ENCODE data around the gene TEX2. TPM values are rescaled to one million over a fixed set of nuclear protein-coding genes. Genes with fewer than 3 reads are reported as not detected.

TEX2 gene
- total and polyA plus RNA-seq, 2 of the 13 experiments (the other 11 are each of a cell fraction or from before 2014, with no cell fraction given), result 21.4 to 37.7 TPM

DNA sequence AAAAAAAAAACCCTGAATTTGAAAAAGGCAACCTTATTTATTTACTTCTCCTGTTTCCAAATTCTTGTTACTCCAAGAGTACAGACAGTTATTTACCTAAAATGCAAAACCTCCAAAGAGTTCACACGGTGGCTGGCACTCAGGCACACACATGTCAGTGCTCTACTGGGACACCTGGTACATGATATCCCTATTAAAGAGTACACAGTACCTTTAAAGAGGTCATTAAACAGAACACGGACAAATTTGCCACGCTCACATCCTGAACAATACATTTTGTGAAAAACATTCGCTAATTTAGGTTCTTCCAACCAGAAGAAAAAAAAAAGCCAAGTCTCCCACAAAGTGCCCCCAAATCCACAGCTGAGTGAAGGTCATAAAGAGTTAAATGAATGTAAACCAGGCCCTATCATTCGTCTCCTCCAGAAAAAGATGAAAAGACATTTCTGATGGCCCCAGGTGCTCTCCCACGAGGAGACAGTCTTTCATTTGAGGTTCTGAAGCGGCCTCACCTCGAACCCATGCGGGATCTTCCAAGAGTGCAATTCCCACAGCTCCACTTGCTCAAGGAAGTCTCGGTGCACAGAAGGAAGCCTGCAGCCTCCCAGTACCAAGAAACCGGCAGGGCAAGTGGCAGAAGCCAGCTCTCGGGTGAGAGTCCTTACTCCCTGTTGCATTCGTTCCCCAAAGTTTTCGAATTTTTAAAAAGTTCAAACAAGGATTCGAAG is 134.1 kb downstream of the TEX2 start:
- 3% methylated on average over 12 of the region's 15 CpGs for WGBS (ENCODE audit: low lambda C conversion rate)
- Histone ChIP-seq H4K20me1 (ENCODE audit: insufficient read depth, low read length) (peaks cover 16% of the 10 kb centered on the region; the same call in 1 of the 2 replicates), H3K4me1 (ENCODE audit: insufficient read depth, low read length) (peaks cover 74% of the 10 kb centered on the region)
- TF ChIP-seq GABPA (IDR thresholded peaks at IDR 0.05; ENCODE audit: low read depth, low read length) (no peak), GABPA (CRISPR knock-in tag; IDR thresholded peaks at IDR 0.05; ENCODE audit: low read depth) (no peak), ZNF274 (CRISPR knock-in tag; IDR thresholded peaks at IDR 0.05) (no peak), ZFP82 (CRISPR knock-in tag; IDR thresholded peaks at IDR 0.05; ENCODE audit: borderline replicate concordance) (no peak), IRX3 (CRISPR knock-in tag; IDR thresholded peaks at IDR 0.05; ENCODE audit: borderline replicate concordance, low read depth) (no peak), MAF1 (CRISPR knock-in tag; IDR thresholded peaks at IDR 0.05; ENCODE audit: borderline replicate concordance) (no peak), MYC (CRISPR knock-in tag; IDR thresholded peaks at IDR 0.05; ENCODE audit: borderline replicate concordance) (no peak), ZNF282 (IDR thresholded peaks at IDR 0.05; ENCODE audit: partially characterized antibody) (no peak)
- TF ChIP-seq, protein P1, sequence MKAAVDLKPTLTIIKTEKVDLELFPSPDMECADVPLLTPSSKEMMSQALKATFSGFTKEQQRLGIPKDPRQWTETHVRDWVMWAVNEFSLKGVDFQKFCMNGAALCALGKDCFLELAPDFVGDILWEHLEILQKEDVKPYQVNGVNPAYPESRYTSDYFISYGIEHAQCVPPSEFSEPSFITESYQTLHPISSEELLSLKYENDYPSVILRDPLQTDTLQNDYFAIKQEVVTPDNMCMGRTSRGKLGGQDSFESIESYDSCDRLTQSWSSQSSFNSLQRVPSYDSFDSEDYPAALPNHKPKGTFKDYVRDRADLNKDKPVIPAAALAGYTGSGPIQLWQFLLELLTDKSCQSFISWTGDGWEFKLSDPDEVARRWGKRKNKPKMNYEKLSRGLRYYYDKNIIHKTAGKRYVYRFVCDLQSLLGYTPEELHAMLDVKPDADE (CRISPR knock-in tag; IDR thresholded peaks at IDR 0.05), result no peak
- TF ChIP-seq, protein P2, sequence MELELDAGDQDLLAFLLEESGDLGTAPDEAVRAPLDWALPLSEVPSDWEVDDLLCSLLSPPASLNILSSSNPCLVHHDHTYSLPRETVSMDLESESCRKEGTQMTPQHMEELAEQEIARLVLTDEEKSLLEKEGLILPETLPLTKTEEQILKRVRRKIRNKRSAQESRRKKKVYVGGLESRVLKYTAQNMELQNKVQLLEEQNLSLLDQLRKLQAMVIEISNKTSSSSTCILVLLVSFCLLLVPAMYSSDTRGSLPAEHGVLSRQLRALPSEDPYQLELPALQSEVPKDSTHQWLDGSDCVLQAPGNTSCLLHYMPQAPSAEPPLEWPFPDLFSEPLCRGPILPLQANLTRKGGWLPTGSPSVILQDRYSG (CRISPR knock-in tag; IDR thresholded peaks at IDR 0.05), result no peak
- TF ChIP-seq, protein P3, sequence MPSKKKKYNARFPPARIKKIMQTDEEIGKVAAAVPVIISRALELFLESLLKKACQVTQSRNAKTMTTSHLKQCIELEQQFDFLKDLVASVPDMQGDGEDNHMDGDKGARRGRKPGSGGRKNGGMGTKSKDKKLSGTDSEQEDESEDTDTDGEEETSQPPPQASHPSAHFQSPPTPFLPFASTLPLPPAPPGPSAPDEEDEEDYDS (CRISPR knock-in tag; IDR thresholded peaks at IDR 0.05), result no peak
- TF ChIP-seq, protein P4, sequence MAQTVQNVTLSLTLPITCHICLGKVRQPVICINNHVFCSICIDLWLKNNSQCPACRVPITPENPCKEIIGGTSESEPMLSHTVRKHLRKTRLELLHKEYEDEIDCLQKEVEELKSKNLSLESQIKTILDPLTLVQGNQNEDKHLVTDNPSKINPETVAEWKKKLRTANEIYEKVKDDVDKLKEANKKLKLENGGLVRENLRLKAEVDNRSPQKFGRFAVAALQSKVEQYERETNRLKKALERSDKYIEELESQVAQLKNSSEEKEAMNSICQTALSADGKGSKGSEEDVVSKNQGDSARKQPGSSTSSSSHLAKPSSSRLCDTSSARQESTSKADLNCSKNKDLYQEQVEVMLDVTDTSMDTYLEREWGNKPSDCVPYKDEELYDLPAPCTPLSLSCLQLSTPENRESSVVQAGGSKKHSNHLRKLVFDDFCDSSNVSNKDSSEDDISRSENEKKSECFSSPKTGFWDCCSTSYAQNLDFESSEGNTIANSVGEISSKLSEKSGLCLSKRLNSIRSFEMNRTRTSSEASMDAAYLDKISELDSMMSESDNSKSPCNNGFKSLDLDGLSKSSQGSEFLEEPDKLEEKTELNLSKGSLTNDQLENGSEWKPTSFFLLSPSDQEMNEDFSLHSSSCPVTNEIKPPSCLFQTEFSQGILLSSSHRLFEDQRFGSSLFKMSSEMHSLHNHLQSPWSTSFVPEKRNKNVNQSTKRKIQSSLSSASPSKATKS (CRISPR knock-in tag; IDR thresholded peaks at IDR 0.05), result no peak
- TF ChIP-seq, protein P5, sequence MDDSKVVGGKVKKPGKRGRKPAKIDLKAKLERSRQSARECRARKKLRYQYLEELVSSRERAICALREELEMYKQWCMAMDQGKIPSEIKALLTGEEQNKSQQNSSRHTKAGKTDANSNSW (CRISPR knock-in tag; IDR thresholded peaks at IDR 0.05; ENCODE audit: borderline replicate concordance), result no peak
- TF ChIP-seq, protein P6, sequence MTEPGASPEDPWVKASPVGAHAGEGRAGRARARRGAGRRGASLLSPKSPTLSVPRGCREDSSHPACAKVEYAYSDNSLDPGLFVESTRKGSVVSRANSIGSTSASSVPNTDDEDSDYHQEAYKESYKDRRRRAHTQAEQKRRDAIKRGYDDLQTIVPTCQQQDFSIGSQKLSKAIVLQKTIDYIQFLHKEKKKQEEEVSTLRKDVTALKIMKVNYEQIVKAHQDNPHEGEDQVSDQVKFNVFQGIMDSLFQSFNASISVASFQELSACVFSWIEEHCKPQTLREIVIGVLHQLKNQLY (CRISPR knock-in tag; IDR thresholded peaks at IDR 0.05), result no peak
- TF ChIP-seq, protein P7, sequence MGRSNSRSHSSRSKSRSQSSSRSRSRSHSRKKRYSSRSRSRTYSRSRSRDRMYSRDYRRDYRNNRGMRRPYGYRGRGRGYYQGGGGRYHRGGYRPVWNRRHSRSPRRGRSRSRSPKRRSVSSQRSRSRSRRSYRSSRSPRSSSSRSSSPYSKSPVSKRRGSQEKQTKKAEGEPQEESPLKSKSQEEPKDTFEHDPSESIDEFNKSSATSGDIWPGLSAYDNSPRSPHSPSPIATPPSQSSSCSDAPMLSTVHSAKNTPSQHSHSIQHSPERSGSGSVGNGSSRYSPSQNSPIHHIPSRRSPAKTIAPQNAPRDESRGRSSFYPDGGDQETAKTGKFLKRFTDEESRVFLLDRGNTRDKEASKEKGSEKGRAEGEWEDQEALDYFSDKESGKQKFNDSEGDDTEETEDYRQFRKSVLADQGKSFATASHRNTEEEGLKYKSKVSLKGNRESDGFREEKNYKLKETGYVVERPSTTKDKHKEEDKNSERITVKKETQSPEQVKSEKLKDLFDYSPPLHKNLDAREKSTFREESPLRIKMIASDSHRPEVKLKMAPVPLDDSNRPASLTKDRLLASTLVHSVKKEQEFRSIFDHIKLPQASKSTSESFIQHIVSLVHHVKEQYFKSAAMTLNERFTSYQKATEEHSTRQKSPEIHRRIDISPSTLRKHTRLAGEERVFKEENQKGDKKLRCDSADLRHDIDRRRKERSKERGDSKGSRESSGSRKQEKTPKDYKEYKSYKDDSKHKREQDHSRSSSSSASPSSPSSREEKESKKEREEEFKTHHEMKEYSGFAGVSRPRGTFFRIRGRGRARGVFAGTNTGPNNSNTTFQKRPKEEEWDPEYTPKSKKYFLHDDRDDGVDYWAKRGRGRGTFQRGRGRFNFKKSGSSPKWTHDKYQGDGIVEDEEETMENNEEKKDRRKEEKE (IDR thresholded peaks at IDR 0.05), result no peak

More for the DNA sequence above, 134.1 kb downstream of the TEX2 start:
- in situ Hi-C loops (cut with HindIII; ENCODE audit: extremely low pct_ligation_motif_present, low pct_unique_long_range_greater_than_20kb) (no loop called here), intact Hi-C loops (cut with micrococcal nuclease; ENCODE audit: unreplicated experiment) (loop anchor here (1.0 kb wide), 1 partner anchor 47 kb away; no protein-coding TSS in a partner anchor)
- Histone ChIP-seq H3K79me2 (ENCODE audit: insufficient read depth, low read length) (peaks cover 46% of the 10 kb centered on the region), H3K9me3 (ENCODE audit: low read length) (no peaks in the 10 kb centered on the region), H3K27ac (ENCODE audit: extremely low read length, insufficient read depth, low read length) (peak overlapping the region; percentile 81), H2AFZ (ENCODE audit: low read length) (no peak overlapping the region), H3K36me3 (replicated peaks in 1 of 2; ENCODE audit: control insufficient read depth in 1 of 2, insufficient read depth in 2 of 2, low read length in 2 of 2) (no peaks in the 10 kb centered on the region), H3K4me3 (replicated peaks in 1 of 3; ENCODE audit: insufficient read depth in 1 of 3, low read depth in 2 of 3, low read length in 3 of 3) (peak overlapping the region; percentile 79 to 96 (median 89)), H3K4me2 (ENCODE audit: low read depth, low read length) (peak overlapping the region; percentile 92), H3K27me3 (ENCODE audit: control insufficient read depth in 1 of 2, insufficient read depth in 2 of 2, low read length in 2 of 2) (no peaks in the 10 kb centered on the region; a peak in 1 of 5 replicates), H3K9ac (ENCODE audit: insufficient read depth, low read depth, low read length) (peak overlapping the region; percentile 89)
- ATAC-seq (no peak), FAIRE-seq (no peak), DNase-seq (ENCODE audit: low spot score) (no peak)
- no TSS peak for BruUV-seq (replicated peaks)
- ChIA-PET POLR2A (interaction anchor here (0.7 to 10.7 kb wide), 9 partner anchors 8 to 88 kb away, joined by 3 to 138 read pairs (median 16); no protein-coding TSS in a partner anchor), CTCF (ENCODE audit: low intra/inter-chr PET ratio, low total read pairs) (no interaction called here)

All from HepG2 (cell line).